Measurements from ENCODE around the gene TMEM151B.

DNA sequence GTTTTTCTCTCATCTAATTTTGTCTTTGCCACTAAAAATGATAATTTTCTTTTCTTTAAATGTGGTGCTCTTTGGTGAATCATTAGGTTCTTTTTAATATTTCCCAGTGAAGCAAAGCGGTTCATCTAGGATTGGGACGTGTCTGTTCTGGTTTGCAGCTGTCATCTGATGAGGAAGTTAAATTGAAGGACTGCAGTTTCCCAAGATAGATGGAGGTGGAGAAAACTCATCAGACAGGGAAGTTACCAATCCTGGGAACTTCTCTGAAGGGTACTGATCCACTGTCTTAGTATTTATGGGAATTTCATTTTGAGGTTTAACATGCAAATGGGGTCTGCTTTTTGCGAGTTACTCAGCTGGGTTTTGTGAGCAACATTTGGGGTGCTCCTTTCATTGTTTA is 45.3 kb downstream of the TMEM151B start:
- TF ChIP-seq EP300 (IDR thresholded peaks at IDR 0.05; ENCODE audit: low read depth) (no peak), POLR2AphosphoS5 (IDR thresholded peaks at IDR 0.05) (no peak), CTCF (IDR thresholded peaks at IDR 0.05) (no peak)

All from transverse colon (tissue), 4 donors.